Neuron (in vitro differentiated cells): ENCODE data around the gene HCFC1.

Experiments
- H2AFZ ChIP-seq: one replicate; pipeline ENCODE4 v1.6.1; 2013; ENCODE audit warnings: low read depth, mild to moderate bottlenecking, inconsistent platforms, low read length, moderate library complexity
- H3K27me3 ChIP-seq: one replicate; pipeline ENCODE4 v1.6.1; 2013; ENCODE audit warnings: low read length; ENCODE audit not compliant: insufficient read depth
- H3K36me3 ChIP-seq: one replicate; pipeline ENCODE4 v1.6.1; 2013; ENCODE audit warnings: low read length; ENCODE audit not compliant: insufficient read depth
- H3K4me1 ChIP-seq: one replicate; pipeline ENCODE4 v1.6.1; 2013; ENCODE audit warnings: low read length; ENCODE audit not compliant: insufficient read depth
- H3K4me3 ChIP-seq: 2 replicates; pipeline ENCODE4 v1.5.1; 2013; ENCODE audit warnings: mild to moderate bottlenecking, low read length, moderate library complexity
- H3K9me3 ChIP-seq: one replicate; pipeline ENCODE4 v1.6.1; 2013; ENCODE audit warnings: low read length

The HCFC1 gene

GRCh38 chrX:153930011-153930910, 41.4 kb downstream of the HCFC1 start:
- no peaks in the 10 kb centered on the region for H3K9me3 ChIP-seq
- no peak overlapping the region for H3K4me3 ChIP-seq

GRCh38 chrX:153929576-153929975, 42.0 kb downstream of the HCFC1 start:
- Histone ChIP-seq H3K9me3 (no peaks in the 10 kb centered on the region), H3K4me3 (no peak overlapping the region), H3K27me3 (peaks cover 16% of the 10 kb centered on the region), H2AFZ (no peak overlapping the region), H3K36me3 (peaks cover 9% of the 10 kb centered on the region), H3K4me1 (peaks cover 15% of the 10 kb centered on the region)

More at GRCh38 chrX:153930011-153930910, 41.4 kb downstream of the HCFC1 start:
- Histone ChIP-seq H3K36me3 (peaks cover 9% of the 10 kb centered on the region), H3K4me1 (peaks cover 15% of the 10 kb centered on the region), H2AFZ (no peak overlapping the region), H3K27me3 (peaks cover 16% of the 10 kb centered on the region)

GRCh38 chrX:153928846-153929245, 42.8 kb downstream of the HCFC1 start:
- Histone ChIP-seq H3K4me1 (peaks cover 14% of the 10 kb centered on the region), H3K27me3 (peaks cover 16% of the 10 kb centered on the region), H3K4me3 (no peak overlapping the region), H3K9me3 (no peaks in the 10 kb centered on the region), H2AFZ (no peak overlapping the region), H3K36me3 (peaks cover 9% of the 10 kb centered on the region)

GRCh38 chrX:153927922-153928760, 43.5 kb downstream of the HCFC1 start:
- H2AFZ ChIP-seq, result no peak overlapping the region
- H3K4me1 ChIP-seq, result peaks cover 10% of the 10 kb centered on the region
- H3K4me3 ChIP-seq, result peak overlapping the region; percentile 67
- H3K36me3 ChIP-seq, result peaks cover 9% of the 10 kb centered on the region
- no peaks in the 10 kb centered on the region for H3K9me3 ChIP-seq
- peaks cover 16% of the 10 kb centered on the region for H3K27me3 ChIP-seq

GRCh38 chrX:153927672-153927921, 44.0 kb downstream of the HCFC1 start:
- peak overlapping the region; percentile 67 for H3K4me3 ChIP-seq
- H3K36me3 ChIP-seq, result peaks cover 9% of the 10 kb centered on the region
- peaks cover 10% of the 10 kb centered on the region for H3K4me1 ChIP-seq
- no peaks in the 10 kb centered on the region for H3K9me3 ChIP-seq
- H3K27me3 ChIP-seq, result peaks cover 16% of the 10 kb centered on the region
- no peak overlapping the region for H2AFZ ChIP-seq

GRCh38 chrX:153926858-153927671, 44.6 kb downstream of the HCFC1 start:
- Histone ChIP-seq H3K36me3 (peaks cover 5% of the 10 kb centered on the region), H3K9me3 (no peaks in the 10 kb centered on the region), H3K27me3 (peaks cover 16% of the 10 kb centered on the region)

GRCh38 chrX:153926552-153926857, 45.1 kb downstream of the HCFC1 start:
- Histone ChIP-seq H3K9me3 (no peaks in the 10 kb centered on the region), H3K4me1 (peaks cover 18% of the 10 kb centered on the region), H2AFZ (no peak overlapping the region), H3K27me3 (peaks cover 16% of the 10 kb centered on the region), H3K4me3 (no peak overlapping the region), H3K36me3 (peaks cover under 1% of the 10 kb centered on the region)

More at GRCh38 chrX:153926858-153927671, 44.6 kb downstream of the HCFC1 start:
- peaks cover 12% of the 10 kb centered on the region for H3K4me1 ChIP-seq
- H2AFZ ChIP-seq, result no peak overlapping the region
- H3K4me3 ChIP-seq, result peak overlapping the region; percentile 67

GRCh38 chrX:153925739-153926551, 45.7 kb downstream of the HCFC1 start, which contains the start of gene ARHGAP4:
Gene ARHGAP4, minus strand, starts transcription at chrX:153926264. Its CDS starts 62 bp downstream, at chrX:153926202.
- Histone ChIP-seq H3K27me3 (peaks cover 11% of the 10 kb centered on the region), H2AFZ (no peak within 1 kb of the TSS), H3K36me3 (no peaks in the 10 kb centered on the region), H3K4me3 (peak within 1 kb of the TSS; percentile 67), H3K4me1 (peaks cover 20% of the 10 kb centered on the region), H3K9me3 (no peaks in the 10 kb centered on the region)

- Histone ChIP-seq H2AFZ (no peak overlapping the region), H3K4me1 (peaks cover 20% of the 10 kb centered on the region), H3K4me3 (no peak overlapping the region), H3K36me3 (no peaks in the 10 kb centered on the region), H3K9me3 (no peaks in the 10 kb centered on the region), H3K27me3 (peaks cover 15% of the 10 kb centered on the region)
These were observed 46.3 kb downstream of the HCFC1 start for GRCh38 chrX:153925387-153925738.

- no peak overlapping the region for H3K4me3 ChIP-seq
- H2AFZ ChIP-seq, result no peak overlapping the region
- H3K9me3 ChIP-seq, result no peaks in the 10 kb centered on the region
- H3K4me1 ChIP-seq, result peaks cover 20% of the 10 kb centered on the region
- peaks cover 13% of the 10 kb centered on the region for H3K27me3 ChIP-seq
- no peaks in the 10 kb centered on the region for H3K36me3 ChIP-seq
These were observed 47.3 kb downstream of the HCFC1 start for GRCh38 chrX:153924149-153924861.

- Histone ChIP-seq H3K36me3 (no peaks in the 10 kb centered on the region), H3K4me3 (no peak overlapping the region), H3K9me3 (no peaks in the 10 kb centered on the region), H3K4me1 (peaks cover 17% of the 10 kb centered on the region), H3K27me3 (peaks cover 15% of the 10 kb centered on the region), H2AFZ (no peak overlapping the region)
These were observed 48.4 kb downstream of the HCFC1 start for GRCh38 chrX:153922932-153923857.
